PC-3 (cell line): Measurements from ENCODE around the gene TMEM129. TPM values are rescaled to one million over a fixed set of nuclear protein-coding genes. Genes with fewer than 3 reads are reported as not detected.

Source experiments
- ATAC-seq: fragments of 200-7000 bp; cut with Tn5 transposase; 2 replicates; pipeline ENCODE4 v1.9.1; 2020; ENCODE audit warnings: mild to moderate bottlenecking, moderate library complexity
- BruUV-seq: library from RNA; stranded (reverse); fragments of 400-500 nt; replicated peaks from 2 replicates; lab custom pipeline; 2021; lab: Mats Ljungman, UMichigan
- CTCF ChIA-PET: fragments of 300-600 bp; sonication (Branson Sonifier 250); formaldehyde crosslinking; loops from one replicate; lab custom pipeline; 2022; ENCODE audit warnings: antibody characterized with exemption; lab: Charles Lee
- POLR2A ChIA-PET: fragments of 300-600 bp; sonication (Branson Sonifier 250); formaldehyde crosslinking; loops from one replicate; lab custom pipeline; 2022; ENCODE audit warnings: antibody characterized with exemption; ENCODE audit not compliant: unreplicated experiment; lab: Charles Lee
- DNase-seq: peaks from one replicate; pipeline ENCODE4 v3.0.0-alpha.2; 2015
- H2AFZ ChIP-seq: fragments of 300-600 bp; sonication (generic); 2 replicates; pipeline ENCODE4 v1.6.0; 2016; ENCODE audit warnings: antibody characterized with exemption, low read length
- H3F3A ChIP-seq: fragments of 300-600 bp; sonication (generic); one replicate; pipeline ENCODE4 v1.6.0; 2017; ENCODE audit warnings: antibody characterized with exemption, low read length, control low read depth, mild to moderate bottlenecking; ENCODE audit not compliant: unreplicated experiment
- H3K27ac ChIP-seq: fragments of 300-600 bp; sonication (generic); 2 replicates; pipeline ENCODE4 v1.5.1; 2016; ENCODE audit warnings: mild to moderate bottlenecking, low read length
- H3K27me3 ChIP-seq: fragments of 300-600 bp; sonication (generic); 2 replicates; pipeline ENCODE4 v1.6.1; 2016; ENCODE audit warnings: low read length, mixed read lengths
- H3K36me3 ChIP-seq: fragments of 300-600 bp; sonication (generic); 2 replicates; pipeline ENCODE4 v1.6.1; 2016; ENCODE audit warnings: low read depth, mixed run types, low read length, mixed read lengths
- H3K4me1 ChIP-seq: fragments of 300-600 bp; sonication (generic); 2 replicates; pipeline ENCODE4 v1.5.1; 2016; ENCODE audit warnings: low read length; ENCODE audit not compliant: insufficient read depth
- H3K4me2 ChIP-seq: fragments of 300-600 bp; sonication (generic); 2 replicates; pipeline ENCODE4 v1.6.0; 2016; ENCODE audit warnings: low read length
- H3K4me3 ChIP-seq: fragments of 300-600 bp; sonication (generic); 2 replicates; pipeline ENCODE4 v1.5.1; 2016; ENCODE audit warnings: mild to moderate bottlenecking, low read length, mixed read lengths
- H3K79me2 ChIP-seq: fragments of 300-600 bp; sonication (generic); 2 replicates; pipeline ENCODE4 v1.6.1; 2017; ENCODE audit warnings: low read length, mixed read lengths
- H3K9ac ChIP-seq: fragments of 300-600 bp; sonication (generic); 2 replicates; pipeline ENCODE4 v1.6.0; 2016; ENCODE audit warnings: mild to moderate bottlenecking, low read length
- H3K9me2 ChIP-seq: fragments of 300-600 bp; sonication (generic); replicated peaks from 2 replicates; pipeline ENCODE4 v1.6.1; 2016; ENCODE audit warnings: mixed run types, low read length, mixed read lengths
- H3K9me3 ChIP-seq: fragments of 300-600 bp; sonication (generic); 2 replicates; pipeline ENCODE4 v1.6.1; 2016; ENCODE audit warnings: low read length, mixed read lengths
- H4K20me1 ChIP-seq: fragments of 300-600 bp; sonication (generic); 2 replicates; pipeline ENCODE4 v1.6.1; 2016; ENCODE audit warnings: low read length, mixed read lengths
- CTCF ChIP-seq: fragments of 300-600 bp; sonication (generic); conservative IDR thresholded peaks from 2 replicates; pipeline ENCODE4 v1.5.1; 2017; ENCODE audit warnings: antibody characterized with exemption, low read depth, mild to moderate bottlenecking, low read length
- EZH2 ChIP-seq: fragments of 300-600 bp; sonication (generic); IDR thresholded peaks from one replicate; pipeline ENCODE4 v1.6.1; 2017; ENCODE audit warnings: antibody characterized with exemption, mild to moderate bottlenecking, low read length; ENCODE audit not compliant: unreplicated experiment
- EZH2phosphoT487 ChIP-seq: fragments of 300-600 bp; sonication (generic); IDR thresholded peaks from 2 replicates; pipeline ENCODE4 v1.6.1; 2018; ENCODE audit warnings: mild to moderate bottlenecking, antibody characterized with exemption, low read length, borderline replicate concordance
- intact Hi-C: fragments of 100-400 bp; cut with micrococcal nuclease; formaldehyde crosslinking; loops from 2 replicates; pipeline ENCODE4 v1.9.0; 2023
- total RNA-seq: library from RNA; depleted of rRNA; stranded (reverse); fragments of >200 nt; gene quantifications from 2 replicates; pipeline ENCODE4 v1.2.3, GENCODE V29; 2014

The TMEM129 gene
- total RNA-seq, 1 experiment from 2014 or later = 28.6 TPM

- intact Hi-C loops = no loop called here
- no peak for ATAC-seq
- Histone ChIP-seq H3K4me1 (no peaks in the 10 kb centered on the region), H2AFZ (no peak overlapping the region), H3F3A (no peaks in the 10 kb centered on the region), H3K9me2 (no peaks in the 10 kb centered on the region), H3K79me2 (peaks cover 8% of the 10 kb centered on the region), H3K36me3 (peaks cover 62% of the 10 kb centered on the region), H3K4me2 (no peak overlapping the region), H3K27me3 (no peaks in the 10 kb centered on the region), H3K4me3 (no peak overlapping the region), H3K27ac (no peak overlapping the region), H4K20me1 (0 out of 2 replicates have a peak, but pooled peaks cover 1% of the 10 kb centered on the region), H3K9ac (no peak overlapping the region), H3K9me3 (no peaks in the 10 kb centered on the region)
- DNase-seq = no peak
- TF ChIP-seq EZH2phosphoT487 = no peak
- no peak for TF ChIP-seq EZH2
- TF ChIP-seq CTCF = no peak
- BruUV-seq = no TSS peak
- CTCF ChIA-PET = no interaction called here
- POLR2A ChIA-PET = no interaction called here
Measured at GRCh38 chr4:1737666-1738065, 16.5 kb upstream of the TMEM129 start.

- intact Hi-C loops = no loop called here
- 0 out of 2 replicates have a peak, but pooled peaks cover 6% of the 10 kb centered on the region for H4K20me1 ChIP-seq
- ATAC-seq = no peak
- H3K79me2 ChIP-seq = peaks cover 14% of the 10 kb centered on the region
- BruUV-seq = no TSS peak
- H2AFZ ChIP-seq = no peak overlapping the region
- H3K4me1 ChIP-seq = 0 out of 2 replicates have a peak, but pooled peaks cover 1% of the 10 kb centered on the region
- no peaks in the 10 kb centered on the region for H3K27me3 ChIP-seq
- H3F3A ChIP-seq = no peaks in the 10 kb centered on the region
- no peak for DNase-seq
- CTCF ChIA-PET = no interaction called here
- no peak overlapping the region for H3K4me3 ChIP-seq
- no peak overlapping the region for H3K4me2 ChIP-seq
- H3K27ac ChIP-seq = no peak overlapping the region
- peaks cover 66% of the 10 kb centered on the region for H3K36me3 ChIP-seq
- POLR2A ChIA-PET = no interaction called here
- no peak overlapping the region for H3K9ac ChIP-seq
- TF ChIP-seq EZH2phosphoT487 (no peak), CTCF (no peak), EZH2 (no peak)
- no peaks in the 10 kb centered on the region for H3K9me2 ChIP-seq
- H3K9me3 ChIP-seq = no peaks in the 10 kb centered on the region
Measured at GRCh38 chr4:1736812-1737211, 15.7 kb upstream of the TMEM129 start.

- no peak overlapping the region for H2AFZ ChIP-seq
- no peaks in the 10 kb centered on the region for H3K9me2 ChIP-seq
- POLR2A ChIA-PET = no interaction called here
- intact Hi-C loops = no loop called here
- no peaks in the 10 kb centered on the region for H3K27me3 ChIP-seq
- no peak overlapping the region for H3K4me3 ChIP-seq
- H3K27ac ChIP-seq = no peak overlapping the region
- H3K9me3 ChIP-seq = no peaks in the 10 kb centered on the region
- H3K4me2 ChIP-seq = no peak overlapping the region
- DNase-seq (no peak), ATAC-seq (no peak)
- CTCF ChIA-PET = no interaction called here
- TF ChIP-seq EZH2phosphoT487 = no peak
- no peak for TF ChIP-seq EZH2
- TF ChIP-seq CTCF = no peak
- 0 out of 2 replicates have a peak, but pooled peaks cover 6% of the 10 kb centered on the region for H4K20me1 ChIP-seq
- no peak overlapping the region for H3K9ac ChIP-seq
- peaks cover 16% of the 10 kb centered on the region for H3K4me1 ChIP-seq
- H3K79me2 ChIP-seq = peaks cover 20% of the 10 kb centered on the region
- no peaks in the 10 kb centered on the region for H3F3A ChIP-seq
- BruUV-seq = no TSS peak
- H3K36me3 ChIP-seq = peaks cover 66% of the 10 kb centered on the region
Measured at GRCh38 chr4:1735215-1735614, 14.1 kb upstream of the TMEM129 start.
